GM12878 (cell line): ENCODE data around the gene CAMKMT. TPM values are rescaled to one million over a fixed set of nuclear protein-coding genes. Genes with fewer than 3 reads are reported as not detected.
A peak's percentile ranks its signal among the peaks of the same experiment; 100 is the strongest.

ENCODE experiments used
- ATAC-seq: fragments of 200-7000 bp; cut with Tn5 transposase; 3 replicates; pipeline ENCODE4 v1.9.1; 2020; ENCODE audit warnings: mild to moderate bottlenecking, moderate library complexity
- BruUV-seq: library from RNA; stranded (reverse); fragments of 400-500 nt; replicated peaks from 2 replicates; lab custom pipeline; 2021; lab: Mats Ljungman, UMichigan
- CTCF ChIA-PET: fragments of 300-600 bp; sonication (Branson Sonifier 250); formaldehyde crosslinking; extraction: SDS; loops from one replicate; lab custom pipeline; 2021; ENCODE audit warnings: inconsistent platforms; lab: Yijun Ruan, JAX
- POLR2A ChIA-PET: fragments of 350-600 bp; formaldehyde crosslinking; extraction: SDS; loops from one replicate; lab custom pipeline; 2021; ENCODE audit warnings: inconsistent platforms; lab: Charles Lee
- RAD21 ChIA-PET: fragments of 300-600 bp; sonication (Branson Sonifier 250); formaldehyde crosslinking; loops from one replicate; lab custom pipeline; 2023; ENCODE audit warnings: antibody characterized with exemption; ENCODE audit not compliant: unreplicated experiment; lab: Charles Lee
- SMC1A ChIA-PET: fragments of 300-600 bp; sonication (Branson Sonifier 250); formaldehyde crosslinking; loops from one replicate; lab custom pipeline; 2023; ENCODE audit not compliant: unreplicated experiment, uncharacterized antibody; lab: Charles Lee
- DNase-seq: peaks from one replicate; pipeline ENCODE4 v3.0.0-alpha.2; 2011; ENCODE audit warnings: low read depth, low spot score
- FAIRE-seq: peaks from 3 replicates; lab custom pipeline; 2011; peaks lifted over from hg19 to GRCh38; lab: Jason Lieb, UNC
- H2AFZ ChIP-seq: 2 replicates; pipeline ENCODE4 v1.6.0; 2011; ENCODE audit warnings: low read depth, low read length, control low read depth; ENCODE audit not compliant: control insufficient read depth
- H3K27ac ChIP-seq: 2 replicates; pipeline ENCODE4 v1.5.1; 2011; ENCODE audit warnings: control low read depth; ENCODE audit not compliant: control insufficient read depth, insufficient read depth
- H3K27me3 ChIP-seq, 2 experiments: replicated peaks in 1 of 2; 2 replicates each; pipeline versions ENCODE4 v1.6.0 to v1.6.1; 2011; ENCODE audit warnings: low read length in 1 of 2; ENCODE audit not compliant: control insufficient read depth in 2 of 2, insufficient read depth in 2 of 2
- H3K36me3 ChIP-seq, 2 experiments: 2 replicates each; pipeline ENCODE4 v1.5.1; 2011; ENCODE audit warnings: low read length in 1 of 2; ENCODE audit not compliant: control insufficient read depth in 2 of 2, insufficient read depth in 2 of 2
- H3K4me1 ChIP-seq: 2 replicates; pipeline ENCODE4 v1.6.1; 2011; ENCODE audit warnings: mild to moderate bottlenecking, low read length, moderate library complexity, mixed read lengths; ENCODE audit not compliant: control insufficient read depth, insufficient read depth
- H3K4me2 ChIP-seq: 2 replicates; pipeline ENCODE4 v1.6.0; 2011; ENCODE audit warnings: control low read depth; ENCODE audit not compliant: control insufficient read depth, insufficient read depth
- H3K4me3 ChIP-seq: fragments of 200-600 bp; sonication (generic); 2 replicates; pipeline ENCODE4 v1.5.1; 2016
- H3K79me2 ChIP-seq: 2 replicates; pipeline ENCODE4 v1.6.0; 2011; ENCODE audit warnings: low read length; ENCODE audit not compliant: control insufficient read depth, insufficient read depth
- H3K9ac ChIP-seq: 2 replicates; pipeline ENCODE4 v1.8.0; 2011; ENCODE audit warnings: low read length, control low read depth, mixed read lengths; ENCODE audit not compliant: control insufficient read depth, insufficient read depth
- H3K9me3 ChIP-seq: replicated peaks from 3 replicates; pipeline ENCODE4 v1.5.1; 2011; ENCODE audit warnings: mild to moderate bottlenecking, low read length; ENCODE audit not compliant: control insufficient read depth, insufficient read depth
- H4K20me1 ChIP-seq: 2 replicates; pipeline ENCODE4 v1.6.0; 2011; ENCODE audit not compliant: control insufficient read depth, insufficient read depth
- ATF3 ChIP-seq: IDR thresholded peaks from 2 replicates; pipeline ENCODE4 v1.6.1; 2011; ENCODE audit warnings: low read depth, mild to moderate bottlenecking, low read length, moderate library complexity, borderline replicate concordance; ENCODE audit errors: extremely low read depth
- BCLAF1 ChIP-seq: fragments of 450-650 bp; IDR thresholded peaks from 2 replicates; pipeline ENCODE4 v1.6.1; 2017; ENCODE audit warnings: antibody characterized with exemption, mild to moderate bottlenecking, moderate library complexity
- CEBPB ChIP-seq, 2 experiments: fragments of 150-350 bp in 1 of 2; IDR thresholded peaks; 2 replicates each; pipeline ENCODE4 v1.6.1; 2012 to 2014; ENCODE audit warnings: low read depth in 2 of 2, low read length in 2 of 2, borderline replicate concordance in 1 of 2, inconsistent platforms in 1 of 2
- CHD1 ChIP-seq: IDR thresholded peaks from 2 replicates; pipeline ENCODE4 v1.6.1; 2012; ENCODE audit warnings: low read depth, low read length, improper control_type of control experiment
- MEF2A ChIP-seq: IDR thresholded peaks from 2 replicates; pipeline ENCODE4 v1.6.1; 2011; ENCODE audit warnings: low read depth, mild to moderate bottlenecking, low read length, moderate library complexity; ENCODE audit not compliant: insufficient read depth
- WGBS: methylation state at CpG from one replicate; pipeline ENCODE4 v1.1.6; 2016; ENCODE audit warnings: low lambda C conversion rate; ENCODE audit not compliant: insufficient replicate concordance, insufficient coverage; ENCODE audit errors: missing lambda C conversion rate; 5-methylcytosine and 5-hydroxymethylcytosine counted together
- in situ Hi-C: fragments of 300-500 bp; cut with MboI; formaldehyde crosslinking; loops from 9 replicates; pipeline ENCODE4 v1.14.3; 2018; ENCODE audit warnings: mixed read lengths
- intact Hi-C: fragments of 100-400 bp; cut with micrococcal nuclease; formaldehyde crosslinking; loops from one replicate; pipeline ENCODE4 v1.14.2; 2022; ENCODE audit not compliant: unreplicated experiment
- polyA plus RNA-seq, 11 experiments: library from polyadenylated mRNA; depleted of rRNA in 4 of 11; unstranded in 6 of 11; stranded (reverse) in 5 of 11; fragments of >200 nt; fragmentation: Nextera tagmentation in 4 of 11; fragmentation: Illumina TruSeq in 1 of 11; extraction: Ambion mirVana in 4 of 11; extraction: Trizol in 1 of 11; gene quantifications; 1 replicate in 1 of 11; 2 replicates in 10 of 11; pipeline versions ENCODE4 v1.2.1 to v1.2.3, GENCODE V29; 2011 to 2016; ENCODE audit warnings: inconsistent platforms in 2 of 11, missing spikeins in 2 of 11, low read depth in 1 of 11
- total RNA-seq, 4 experiments: library from RNA; depleted of rRNA in 3 of 4; stranded (reverse); fragments of >200 nt in 3 of 4; fragmentation: Illumina TruSeq in 1 of 4; extraction: Trizol in 1 of 4; gene quantifications; 2 replicates each; pipeline versions ENCODE4 v1.2.1 to v1.2.3, GENCODE V29; 2013 to 2021

CAMKMT gene
- total and polyA plus RNA-seq, 10 of the 15 experiments (the other 5 are each of a cell fraction or from before 2014, with no cell fraction given) = 2.7 to 16.0 (median 11.8) TPM

- TF ChIP-seq MEF2A = no peak
- TF ChIP-seq CEBPB (IDR thresholded peaks at IDR 0.05; ENCODE audit: borderline replicate concordance in 1 of 2, low read depth in 2 of 2, low read length in 2 of 2) = no peak
Measured at GRCh38 chr2:44351088-44351487, 10.7 kb upstream of the CAMKMT start (continued).

GRCh38 chr2:44351676-44352075 is 10.1 kb upstream of the CAMKMT start:
- Histone ChIP-seq H3K4me1 (no peaks in the 10 kb centered on the region), H3K9ac (no peak overlapping the region), H3K79me2 (no peaks in the 10 kb centered on the region; the same call in 1 of the 2 replicates)
- POLR2A ChIA-PET = interaction anchor here (0.6 to 1.5 kb wide), 2 partner anchors 9 to 12 kb away, joined by 4 to 5 read pairs; no protein-coding TSS in a partner anchor
- TSS peak; percentile 51 for BruUV-seq
- TF ChIP-seq CHD1 (no peak), BCLAF1 (no peak), ATF3 (no peak)
- TF ChIP-seq, all 136 proteins: peak for 0
- FAIRE-seq = no peak
- RAD21 ChIA-PET = interaction anchor here (0.6 kb wide), 1 partner anchor 28 kb away, joined by 3 read pairs; no protein-coding TSS in a partner anchor
- CTCF ChIA-PET = interaction anchor here (0.7 to 0.9 kb wide), 3 partner anchors 9 to 1702 kb away, joined by 3 to 4 read pairs (median 3); no protein-coding TSS in a partner anchor
- WGBS = 100% methylated on average over 2 of the region's 2 CpGs
- Histone ChIP-seq H3K36me3 (no peaks in the 10 kb centered on the region), H3K4me2 (no peak overlapping the region), H3K27ac (no peak overlapping the region), H2AFZ (no peak overlapping the region), H3K4me3 (no peak overlapping the region), H3K27me3 (no peaks in the 10 kb centered on the region), H4K20me1 (no peaks in the 10 kb centered on the region), H3K9me3 (no peaks in the 10 kb centered on the region)
- SMC1A ChIA-PET = interaction anchor here (0.6 to 1.4 kb wide), 3 partner anchors 9 to 1261 kb away, joined by 3 to 5 read pairs (median 4); partner anchors contain the start of gene PREPL
- ATAC-seq = no peak
- no peak for DNase-seq
- in situ Hi-C loops (no loop called here), intact Hi-C loops (no loop called here)
